HEK293T (cell line): ENCODE data around the gene SMOC2.

Experiments used
- CTCF ChIA-PET: fragments of 350-600 bp; formaldehyde crosslinking; extraction: SDS; loops from one replicate; lab custom pipeline; 2021; ENCODE audit warnings: antibody characterized with exemption, inconsistent platforms; lab: Yijun Ruan, JAX
- POLR2A ChIA-PET: fragments of 350-600 bp; formaldehyde crosslinking; extraction: SDS; loops from one replicate; lab custom pipeline; 2020; ENCODE audit warnings: antibody characterized with exemption, inconsistent platforms; lab: Yijun Ruan, JAX
- DNase-seq: peaks from one replicate; pipeline ENCODE4 v3.0.0; 2012; ENCODE audit warnings: mixed read lengths; ENCODE audit errors: extremely low spot score
- ARNT ChIP-seq: fragments of 450-650 bp; IDR thresholded peaks from 2 replicates; pipeline ENCODE4 v1.6.1; 2017; ENCODE audit warnings: mild to moderate bottlenecking
- BHLHE40 ChIP-seq: fragments of 450-650 bp; IDR thresholded peaks from 2 replicates; pipeline ENCODE4 v1.6.1; 2016; ENCODE audit warnings: mild to moderate bottlenecking, moderate library complexity, borderline replicate concordance
- CTBP1 ChIP-seq: fragments of 450-650 bp; IDR thresholded peaks from 2 replicates; pipeline ENCODE4 v1.6.1; 2016; ENCODE audit warnings: borderline replicate concordance
- ELF4 ChIP-seq: fragments of 450-650 bp; IDR thresholded peaks from 2 replicates; pipeline ENCODE4 v1.6.1; 2017; ENCODE audit warnings: antibody characterized with exemption
- FOXA1 ChIP-seq: fragments of 450-650 bp; IDR thresholded peaks from 2 replicates; pipeline ENCODE4 v1.6.1; 2016; ENCODE audit warnings: mild to moderate bottlenecking
- FOXK2 ChIP-seq: fragments of 450-650 bp; IDR thresholded peaks from 2 replicates; pipeline ENCODE4 v1.6.1; 2016; ENCODE audit warnings: mild to moderate bottlenecking
- FOXM1 ChIP-seq: fragments of 450-650 bp; IDR thresholded peaks from 2 replicates; pipeline ENCODE4 v1.6.1; 2017; ENCODE audit warnings: mild to moderate bottlenecking, borderline replicate concordance
- HDGF ChIP-seq: fragments of 450-650 bp; IDR thresholded peaks from 2 replicates; pipeline ENCODE4 v1.6.1; 2017; ENCODE audit warnings: antibody characterized with exemption, borderline replicate concordance
- L3MBTL2 ChIP-seq: fragments of 450-650 bp; conservative IDR thresholded peaks from 2 replicates; pipeline ENCODE4 v1.6.1; 2016; ENCODE audit warnings: mild to moderate bottlenecking
- LEF1 ChIP-seq: fragments of 450-650 bp; IDR thresholded peaks from 2 replicates; pipeline ENCODE4 v1.6.1; 2017; ENCODE audit warnings: mild to moderate bottlenecking, borderline replicate concordance
- NFRKB ChIP-seq: fragments of 450-650 bp; IDR thresholded peaks from 2 replicates; pipeline ENCODE4 v1.6.1; 2016; ENCODE audit warnings: mild to moderate bottlenecking, moderate library complexity
- PKNOX1 ChIP-seq: fragments of 450-650 bp; IDR thresholded peaks from 2 replicates; pipeline ENCODE4 v1.6.1; 2016
- SP1 ChIP-seq: fragments of 450-650 bp; IDR thresholded peaks from 2 replicates; pipeline ENCODE4 v1.6.1; 2017
- SUZ12 ChIP-seq: fragments of 450-650 bp; IDR thresholded peaks from 2 replicates; pipeline ENCODE4 v1.6.1; 2016; ENCODE audit warnings: mild to moderate bottlenecking
- TARDBP ChIP-seq: fragments of 450-650 bp; IDR thresholded peaks from 2 replicates; pipeline ENCODE4 v1.6.1; 2016
- ZNF384 ChIP-seq: fragments of 450-650 bp; IDR thresholded peaks from 2 replicates; pipeline ENCODE4 v1.6.1; 2016

Gene SMOC2

GRCh38 chr6:168664956-168665355 is 224.0 kb downstream of the SMOC2 start:
- DNase-seq, result no peak
- TF ChIP-seq HDGF (no peak), FOXK2 (no peak), NFRKB (no peak), ZNF384 (no peak), PKNOX1 (no peak), CTBP1 (no peak)
- CTCF ChIA-PET, result no interaction called here
- POLR2A ChIA-PET, result no interaction called here

- no peak for DNase-seq
- ChIA-PET CTCF (no interaction called here), POLR2A (no interaction called here)
- TF ChIP-seq CTBP1 (no peak), ELF4 (no peak), HDGF (no peak), L3MBTL2 (no peak)
These were observed 225.2 kb downstream of the SMOC2 start for GRCh38 chr6:168666170-168666569.

GRCh38 chr6:168666699-168667427 is 225.9 kb downstream of the SMOC2 start:
- no peak for DNase-seq
- TF ChIP-seq L3MBTL2, result no peak
- ChIA-PET POLR2A (no interaction called here), CTCF (no interaction called here)

GRCh38 chr6:168667428-168667805 is 226.4 kb downstream of the SMOC2 start:
- no peak for DNase-seq
- TF ChIP-seq FOXM1 (no peak), CTBP1 (no peak), PKNOX1 (no peak), FOXK2 (no peak), SP1 (no peak), ARNT (no peak), NFRKB (no peak), SUZ12 (no peak), L3MBTL2 (no peak), LEF1 (no peak)
- CTCF ChIA-PET, result no interaction called here
- POLR2A ChIA-PET, result no interaction called here

DNA sequence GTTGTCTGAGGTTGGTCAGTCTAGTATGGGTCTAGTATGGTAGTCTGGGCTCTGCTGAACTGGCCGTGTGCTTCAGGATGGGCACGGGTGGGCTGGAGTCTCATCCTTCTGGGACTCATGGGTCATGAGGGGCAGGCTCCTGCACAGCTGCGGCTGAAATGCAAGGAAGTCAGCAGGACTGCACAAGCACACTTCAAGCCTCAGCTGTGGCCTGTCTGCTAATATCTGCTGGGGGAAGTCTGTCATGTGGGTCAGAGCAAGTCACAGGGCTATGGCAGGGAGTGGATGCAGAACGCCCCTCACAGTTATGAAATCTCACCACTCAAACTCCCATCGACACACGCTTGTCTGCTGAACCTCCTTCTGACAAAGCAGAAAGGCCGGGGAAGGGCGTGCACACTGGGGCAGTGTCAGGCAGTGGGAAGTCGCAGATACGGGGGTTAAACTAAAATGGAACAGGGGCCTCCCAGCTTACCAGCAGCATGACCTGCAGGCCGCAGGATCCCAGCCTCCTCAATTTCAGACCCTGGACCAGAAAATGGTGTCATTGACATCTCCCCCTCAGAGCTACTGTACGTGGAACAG is 229.5 kb downstream of the SMOC2 start:
- CTCF ChIA-PET, result no interaction called here
- TF ChIP-seq FOXK2 (no peak), ZNF384 (no peak), SUZ12 (no peak), HDGF (no peak), TARDBP (no peak), ARNT (no peak), LEF1 (no peak), NFRKB (no peak), PKNOX1 (no peak), L3MBTL2 (no peak), CTBP1 (no peak), FOXM1 (no peak), SP1 (no peak), ELF4 (no peak)

DNA sequence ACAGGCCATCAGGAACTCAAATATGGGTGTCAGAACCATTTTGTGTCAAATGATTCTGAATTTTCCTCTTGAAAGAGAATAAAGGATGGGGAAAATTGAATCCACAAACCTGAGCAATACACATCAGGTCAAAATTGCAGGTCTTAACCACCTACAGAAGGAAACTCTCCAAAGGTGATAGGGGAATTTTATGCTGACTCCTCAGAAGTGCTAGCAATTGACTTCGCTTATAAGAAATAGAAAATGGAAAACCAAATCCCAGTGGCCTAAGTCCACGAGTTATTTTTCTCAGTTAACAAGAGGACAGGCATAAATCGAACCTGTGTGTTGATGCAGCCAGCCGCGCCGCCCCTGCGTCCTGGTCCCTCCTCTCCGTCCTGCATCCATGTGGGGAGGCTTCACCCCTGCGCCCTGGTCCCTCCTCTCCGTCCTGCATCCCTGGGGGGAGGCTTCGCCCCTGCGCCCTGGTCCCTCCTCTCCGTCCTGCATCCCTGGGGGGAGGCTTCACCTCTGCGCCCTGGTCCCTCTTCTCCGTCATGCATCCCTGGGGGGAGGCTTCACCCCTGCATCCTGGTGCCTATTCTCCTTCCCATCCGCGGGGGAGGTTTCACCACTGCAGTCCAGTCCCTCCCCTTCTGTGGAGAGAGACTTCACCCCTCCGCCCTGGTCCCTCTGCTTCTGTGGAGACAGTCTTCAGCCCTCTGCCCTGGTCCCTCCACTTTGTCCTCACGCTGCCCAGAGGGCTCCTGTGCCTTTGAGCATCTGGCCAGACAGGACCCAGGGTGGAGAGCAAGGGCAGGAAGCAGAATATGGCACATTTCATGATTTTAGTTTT is 230.3 kb downstream of the SMOC2 start:
- POLR2A ChIA-PET, result no interaction called here
- CTCF ChIA-PET, result no interaction called here
- no peak for TF ChIP-seq BHLHE40
- no peak for TF ChIP-seq FOXA1
- TF ChIP-seq SP1, result no peak
- TF ChIP-seq HDGF, result no peak
- TF ChIP-seq L3MBTL2, result no peak
- no peak for DNase-seq

More for the DNA sequence above, 229.5 kb downstream of the SMOC2 start:
- no peak for DNase-seq
- POLR2A ChIA-PET, result no interaction called here
